ENCODE measurements around the gene DEDD. TPM values are rescaled to one million over a fixed set of nuclear protein-coding genes. Genes with fewer than 3 reads are reported as not detected.

Gene DEDD, protein sequence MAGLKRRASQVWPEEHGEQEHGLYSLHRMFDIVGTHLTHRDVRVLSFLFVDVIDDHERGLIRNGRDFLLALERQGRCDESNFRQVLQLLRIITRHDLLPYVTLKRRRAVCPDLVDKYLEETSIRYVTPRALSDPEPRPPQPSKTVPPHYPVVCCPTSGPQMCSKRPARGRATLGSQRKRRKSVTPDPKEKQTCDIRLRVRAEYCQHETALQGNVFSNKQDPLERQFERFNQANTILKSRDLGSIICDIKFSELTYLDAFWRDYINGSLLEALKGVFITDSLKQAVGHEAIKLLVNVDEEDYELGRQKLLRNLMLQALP
- total RNA-seq: 46.9 and 49.3 TPM in 2 replicates
- long read RNA-seq, transcript DEDD-203 (6 exons, 2,300 nt): minor isoform, 6 of 46 reads
- long read RNA-seq, transcript DEDD-202 (6 exons, 2,345 nt): major isoform, 29 of 46 reads
- long read RNA-seq, partial matches to known transcripts: 5 of 46 reads
- long read RNA-seq, other reads (novel, unspliced or antisense): 5 of 46 reads

DNA sequence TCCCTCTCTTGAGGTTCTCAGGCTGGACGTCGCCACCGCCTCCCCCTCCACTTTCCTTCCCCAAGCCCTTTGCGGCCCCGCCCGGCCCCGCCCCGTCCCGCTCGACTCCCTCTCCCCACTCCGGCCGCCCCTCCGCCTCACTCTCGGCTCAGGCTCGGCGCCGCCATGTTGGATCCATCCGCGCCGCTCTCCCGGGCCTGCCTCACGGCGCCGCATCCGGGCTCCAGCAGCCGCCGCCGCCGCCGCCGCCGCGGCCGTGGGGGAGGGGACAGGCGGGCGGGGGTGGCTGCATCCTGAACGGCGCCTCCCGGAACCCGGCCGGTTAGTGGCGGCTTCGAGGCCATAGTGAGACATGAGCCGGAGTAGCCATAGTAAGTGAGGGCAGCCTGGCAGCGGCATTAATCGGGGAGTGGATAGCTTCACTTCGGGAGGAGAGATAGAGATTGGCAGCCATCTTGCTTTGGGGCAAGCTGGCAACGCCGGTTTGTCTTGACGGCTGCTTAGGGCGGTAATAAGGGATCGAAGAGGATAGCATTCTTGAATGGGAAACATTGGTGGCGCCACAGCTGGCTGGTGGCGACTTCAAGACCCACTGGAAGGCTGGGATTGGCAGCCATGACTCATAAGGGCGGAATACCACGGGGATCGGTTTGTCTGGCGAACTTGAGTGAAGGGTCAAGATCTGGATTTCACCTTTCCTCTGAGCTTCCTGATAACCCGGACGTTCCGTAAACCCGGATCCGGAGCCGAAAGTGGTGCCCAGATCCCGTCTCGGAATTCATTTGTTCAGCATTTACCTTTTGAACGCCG, at the start of gene DEDD:
TSS of gene DEDD (minus strand) at position 258 of the 810 bp plus-strand sequence. CDS start 8,205 bp downstream, outside the sequence.
- TF ChIP-seq, protein P1, sequence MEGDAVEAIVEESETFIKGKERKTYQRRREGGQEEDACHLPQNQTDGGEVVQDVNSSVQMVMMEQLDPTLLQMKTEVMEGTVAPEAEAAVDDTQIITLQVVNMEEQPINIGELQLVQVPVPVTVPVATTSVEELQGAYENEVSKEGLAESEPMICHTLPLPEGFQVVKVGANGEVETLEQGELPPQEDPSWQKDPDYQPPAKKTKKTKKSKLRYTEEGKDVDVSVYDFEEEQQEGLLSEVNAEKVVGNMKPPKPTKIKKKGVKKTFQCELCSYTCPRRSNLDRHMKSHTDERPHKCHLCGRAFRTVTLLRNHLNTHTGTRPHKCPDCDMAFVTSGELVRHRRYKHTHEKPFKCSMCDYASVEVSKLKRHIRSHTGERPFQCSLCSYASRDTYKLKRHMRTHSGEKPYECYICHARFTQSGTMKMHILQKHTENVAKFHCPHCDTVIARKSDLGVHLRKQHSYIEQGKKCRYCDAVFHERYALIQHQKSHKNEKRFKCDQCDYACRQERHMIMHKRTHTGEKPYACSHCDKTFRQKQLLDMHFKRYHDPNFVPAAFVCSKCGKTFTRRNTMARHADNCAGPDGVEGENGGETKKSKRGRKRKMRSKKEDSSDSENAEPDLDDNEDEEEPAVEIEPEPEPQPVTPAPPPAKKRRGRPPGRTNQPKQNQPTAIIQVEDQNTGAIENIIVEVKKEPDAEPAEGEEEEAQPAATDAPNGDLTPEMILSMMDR (IDR thresholded peaks at IDR 0.05; ENCODE audit: unreplicated experiment): no peak
- peaks cover 8% of the 10 kb centered on the region for H3K36me3 Mint-ChIP-seq (ENCODE audit: insufficient read depth)
- peak within 1 kb of the TSS; percentile 90 for H3K27ac Mint-ChIP-seq
- H3K9me3 Mint-ChIP-seq (ENCODE audit: low read depth): no peaks in the 10 kb centered on the region
- no peaks in the 10 kb centered on the region for H3K27me3 Mint-ChIP-seq
- H3K4me1 Mint-ChIP-seq (ENCODE audit: low read depth): peaks cover 28% of the 10 kb centered on the region
- no peak within 1 kb of the TSS for H3K4me3 Mint-ChIP-seq (ENCODE audit: low read depth)
- DNase-seq (ENCODE audit: low spot score, unreplicated experiment): peak; percentile 83

DNA sequence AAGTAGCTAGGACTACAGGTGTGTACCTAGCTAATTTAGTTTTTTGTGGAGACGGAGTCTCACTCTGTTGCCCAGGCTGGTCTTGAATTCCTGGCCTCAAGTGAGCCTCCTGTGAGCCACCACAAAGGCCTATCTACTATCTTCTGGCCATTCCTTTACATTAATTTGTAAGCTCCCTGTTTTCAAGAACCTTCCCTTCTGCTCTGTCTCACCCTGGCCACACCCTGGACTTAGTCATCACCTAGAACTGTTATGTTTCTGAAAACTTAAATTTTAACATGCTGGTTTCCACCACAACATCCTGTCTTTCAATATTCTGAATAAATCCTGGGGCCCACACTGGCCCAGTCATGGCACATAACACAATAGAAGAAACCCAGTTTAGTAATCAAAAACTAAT, 49.7 kb upstream of the DEDD start:
- H3K4me1 Mint-ChIP-seq (ENCODE audit: low read depth): peaks cover 8% of the 10 kb centered on the region
- TF ChIP-seq, protein P1 (IDR thresholded peaks at IDR 0.05; ENCODE audit: unreplicated experiment): no peak
- no peak overlapping the region for H3K4me3 Mint-ChIP-seq (ENCODE audit: low read depth)
- no peaks in the 10 kb centered on the region for H3K36me3 Mint-ChIP-seq (ENCODE audit: insufficient read depth)
- H3K27ac Mint-ChIP-seq: no peak overlapping the region
- DNase-seq (ENCODE audit: low spot score, unreplicated experiment): no peak
- H3K9me3 Mint-ChIP-seq (ENCODE audit: low read depth): no peaks in the 10 kb centered on the region
- peaks cover 4% of the 10 kb centered on the region for H3K27me3 Mint-ChIP-seq

DNA sequence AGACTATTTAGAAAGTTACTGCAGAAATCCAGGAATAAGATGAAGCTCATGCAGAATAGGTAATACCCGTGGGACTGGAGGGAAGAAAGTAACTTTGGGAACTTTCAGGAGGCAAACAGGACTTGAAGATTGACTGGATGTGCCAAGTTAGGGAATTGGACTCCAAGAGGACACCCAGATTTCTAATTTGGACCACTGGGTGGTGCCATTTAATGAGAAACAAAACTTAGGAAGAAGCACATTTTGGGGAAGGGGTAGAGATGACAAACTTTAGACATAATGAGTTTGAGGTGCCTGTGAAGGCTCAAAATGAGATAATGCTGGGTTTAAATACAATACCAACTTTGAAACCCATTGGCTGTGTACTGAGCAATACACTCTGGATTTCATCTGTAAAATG, 48.2 kb upstream of the DEDD start:
- DNase-seq (ENCODE audit: low spot score, unreplicated experiment): no peak
- Mint-ChIP-seq H3K4me3 (ENCODE audit: low read depth) (no peak overlapping the region), H3K27me3 (no peaks in the 10 kb centered on the region), H3K36me3 (ENCODE audit: insufficient read depth) (peaks cover under 1% of the 10 kb centered on the region), H3K27ac (no peak overlapping the region), H3K9me3 (ENCODE audit: low read depth) (no peaks in the 10 kb centered on the region), H3K4me1 (ENCODE audit: low read depth) (peaks cover 17% of the 10 kb centered on the region)
- TF ChIP-seq, protein P1 (IDR thresholded peaks at IDR 0.05; ENCODE audit: unreplicated experiment): no peak

DNA sequence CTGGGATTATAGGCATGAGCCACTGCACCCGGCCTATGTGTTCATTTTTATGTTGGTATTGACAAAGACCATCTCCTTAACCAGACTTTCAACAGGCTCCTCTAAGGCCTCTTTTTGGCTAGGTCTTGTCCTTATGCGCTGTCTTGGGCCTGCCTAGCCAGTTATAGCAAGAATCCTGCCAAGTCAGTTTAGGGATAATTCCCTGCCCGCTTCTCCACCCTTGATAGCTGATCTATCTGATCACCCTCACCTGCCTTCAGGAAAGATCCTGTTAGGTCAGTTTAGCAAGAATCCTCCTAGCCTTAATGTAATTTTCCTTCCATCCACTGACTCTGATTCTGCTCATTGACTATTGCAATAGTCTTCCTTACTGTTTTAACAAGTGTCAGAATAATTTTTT, 47.2 kb upstream of the DEDD start:
- H3K4me1 Mint-ChIP-seq (ENCODE audit: low read depth): peaks cover 17% of the 10 kb centered on the region
- TF ChIP-seq, protein P1 (IDR thresholded peaks at IDR 0.05; ENCODE audit: unreplicated experiment): no peak
- no peak for DNase-seq (ENCODE audit: low spot score, unreplicated experiment)
- no peaks in the 10 kb centered on the region for H3K9me3 Mint-ChIP-seq (ENCODE audit: low read depth)
- H3K36me3 Mint-ChIP-seq (ENCODE audit: insufficient read depth): peaks cover 3% of the 10 kb centered on the region
- no peak overlapping the region for H3K27ac Mint-ChIP-seq
- no peaks in the 10 kb centered on the region for H3K27me3 Mint-ChIP-seq
- no peak overlapping the region for H3K4me3 Mint-ChIP-seq (ENCODE audit: low read depth)

DNA sequence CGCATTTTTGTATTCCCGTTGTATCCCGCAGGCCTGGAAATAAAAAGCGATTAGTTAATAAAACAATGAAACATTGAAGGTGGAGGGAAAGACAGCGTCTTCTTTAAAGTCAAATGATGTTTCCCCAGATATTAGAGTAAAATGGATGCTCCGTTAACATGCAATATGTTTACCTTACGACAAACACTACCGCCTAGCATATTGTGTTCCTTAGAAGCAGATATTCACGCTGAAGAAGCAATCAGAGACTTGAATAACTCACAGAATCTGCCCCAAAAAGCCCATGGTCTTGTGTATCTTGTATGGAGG, 45.4 kb upstream of the DEDD start:
- TF ChIP-seq, protein P1 (IDR thresholded peaks at IDR 0.05; ENCODE audit: unreplicated experiment): no peak
- peaks cover 17% of the 10 kb centered on the region for H3K4me1 Mint-ChIP-seq (ENCODE audit: low read depth)
- peak overlapping the region; percentile 98 for H3K27ac Mint-ChIP-seq
- H3K27me3 Mint-ChIP-seq: no peaks in the 10 kb centered on the region
- H3K9me3 Mint-ChIP-seq (ENCODE audit: low read depth): no peaks in the 10 kb centered on the region
- peaks cover 9% of the 10 kb centered on the region for H3K36me3 Mint-ChIP-seq (ENCODE audit: insufficient read depth)
- H3K4me3 Mint-ChIP-seq (ENCODE audit: low read depth): peak overlapping the region; percentile 97
- DNase-seq (ENCODE audit: low spot score, unreplicated experiment): no peak
